ENCODE data around the gene PIWIL4. TPM values are rescaled to one million over a fixed set of nuclear protein-coding genes. Genes with fewer than 3 reads are reported as not detected.
A peak's percentile ranks its signal among the peaks of the same experiment; 100 is the strongest.
"Not testable (repeated sequence)": the region's sequence is repeated elsewhere in the genome, so short reads cannot be mapped to it uniquely, and the experiment has no call there.

PIWIL4 gene
- total and polyA plus RNA-seq, 7 donors = 0.30 to 1.7 (median 0.65) TPM

- no peak for ATAC-seq
- Histone ChIP-seq H3K4me1 (no peaks in the 10 kb centered on the region), H3K27ac (no peak overlapping the region), H3K36me3 (ENCODE audit: insufficient read depth in 1 of 2, low read depth in 1 of 2) (no peaks in the 10 kb centered on the region), H3K4me3 (no peak overlapping the region), H3K27me3 (ENCODE audit: insufficient read depth in 3 of 3, low read length in 2 of 3) (no peaks in the 10 kb centered on the region), H3K9me3 (no peaks in the 10 kb centered on the region)
- DNase-seq = no peak
- TF ChIP-seq CTCF (IDR thresholded peaks at IDR 0.05) = no peak
- intact Hi-C loops (cut with DNase I) = loop anchor here in 1 of 2 donors (5.0 kb wide), 1 partner anchor 82 kb away; no protein-coding TSS in a partner anchor
- 69 to 76% (median 70%) methylated on average over 3 of the region's 3 CpGs for WGBS, 3 donors
Observed at GRCh38 chr11:94604482-94604881, 37.3 kb downstream of the PIWIL4 start.

DNA sequence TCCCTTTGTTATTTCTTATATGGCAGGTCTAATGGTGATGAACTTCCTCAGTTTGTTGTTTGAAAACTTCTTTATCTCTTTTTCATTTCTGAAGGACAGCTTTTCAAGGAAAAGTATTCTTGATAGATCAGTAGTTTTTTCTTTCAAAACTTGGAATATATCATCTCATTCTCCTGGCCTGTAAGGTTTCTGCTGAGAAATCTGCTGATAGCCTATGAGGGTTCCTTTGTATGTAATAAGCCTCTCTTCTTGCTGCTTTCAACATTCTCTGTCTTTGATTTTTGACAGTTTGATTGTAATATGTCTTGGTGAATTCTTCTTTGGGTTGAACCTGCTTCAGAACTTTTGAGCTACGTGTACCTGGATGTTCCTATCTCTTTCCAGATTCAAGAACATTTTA, 46.0 kb downstream of the PIWIL4 start:
- TF ChIP-seq CTCF (IDR thresholded peaks at IDR 0.05) = no peak
- H3K4me3 ChIP-seq = no peak overlapping the region
- no peak overlapping the region for H3K27ac ChIP-seq
- WGBS, 3 donors = 78 to 84% (median 82%) methylated on average over 1 of the region's 1 CpG
- H3K27me3 ChIP-seq (ENCODE audit: insufficient read depth in 3 of 3, low read length in 2 of 3) = no peaks in the 10 kb centered on the region
- H3K9me3 ChIP-seq = peaks cover 25% of the 10 kb centered on the region
- intact Hi-C loops (cut with DNase I) = no loop called here
- DNase-seq (no peak), ATAC-seq (no peak)
- H3K4me1 ChIP-seq = no peaks in the 10 kb centered on the region
- no peaks in the 10 kb centered on the region for H3K36me3 ChIP-seq (ENCODE audit: insufficient read depth in 1 of 2, low read depth in 1 of 2)

DNA sequence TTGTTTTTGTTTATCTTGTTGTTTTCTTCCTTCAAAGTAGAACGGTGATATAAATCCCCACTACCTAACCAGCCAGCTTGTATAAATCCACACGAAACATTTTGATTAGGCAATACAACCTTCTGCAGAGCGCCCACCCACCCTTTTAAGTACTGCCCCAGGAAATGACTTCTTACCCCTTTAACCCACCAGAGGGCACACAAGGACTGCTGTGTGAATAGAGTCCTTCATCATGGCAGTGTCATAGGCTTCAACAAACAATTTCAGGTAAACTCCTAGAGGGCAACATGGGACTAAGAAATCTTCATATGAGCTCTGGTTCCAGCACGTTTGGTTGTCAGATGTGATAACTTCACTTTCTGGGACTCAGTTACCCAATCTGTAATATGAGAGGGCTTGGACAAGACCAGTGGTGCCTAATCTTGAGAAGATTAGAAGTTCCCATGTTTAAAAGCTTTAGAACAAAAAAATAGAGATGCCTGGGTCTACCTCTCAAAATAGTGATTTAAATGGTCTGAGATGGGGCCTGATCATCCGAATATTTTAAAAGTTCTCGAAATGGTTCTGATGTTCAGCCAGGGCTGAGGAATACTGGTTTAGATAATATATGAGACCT, 56.1 kb downstream of the PIWIL4 start:
- peak; percentile 88 for TF ChIP-seq CTCF (IDR thresholded peaks at IDR 0.05)
- H3K27me3 ChIP-seq (ENCODE audit: insufficient read depth in 3 of 3, low read length in 2 of 3) = no peaks in the 10 kb centered on the region
- intact Hi-C loops (cut with DNase I) = loop anchor here (1.0 to 10.0 kb wide), 7 partner anchors 84 to 522 kb away; partner anchors contain the start of gene AMOTL1 (in 2 of the 2)
- no peak overlapping the region for H3K27ac ChIP-seq
- 26 to 28% (median 26%) methylated on average over 6 of the region's 6 CpGs for WGBS, 3 donors
- H3K4me1 ChIP-seq = no peaks in the 10 kb centered on the region
- no peak overlapping the region for H3K4me3 ChIP-seq
- peaks cover 0 to 3% of the 10 kb centered on the region in 2 donors for H3K36me3 ChIP-seq (ENCODE audit: insufficient read depth in 1 of 2, low read depth in 1 of 2)
- peaks cover 7% of the 10 kb centered on the region for H3K9me3 ChIP-seq
- peak; percentile 96 to 98 (median 98) for ATAC-seq
- no peak for DNase-seq

DNA sequence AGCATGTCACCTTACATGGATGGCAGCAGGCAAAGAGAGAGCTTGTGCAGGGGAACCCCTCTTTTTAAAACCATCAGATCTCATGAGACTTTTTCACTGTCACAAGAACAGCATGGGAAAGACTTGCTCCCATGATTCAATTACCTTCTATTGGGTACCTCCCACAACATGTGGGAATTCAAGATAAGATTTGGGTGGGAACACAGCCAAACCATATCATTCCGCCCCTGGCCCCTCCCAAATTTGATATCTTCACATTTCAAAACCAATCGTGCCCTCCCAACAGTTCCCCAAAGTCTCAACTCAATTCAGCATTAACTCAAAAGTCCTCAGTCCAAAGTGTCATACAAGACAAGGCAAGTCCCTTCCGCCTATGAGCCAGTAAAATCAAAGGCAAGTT, 58.3 kb downstream of the PIWIL4 start:
- not testable (repeated sequence) for ATAC-seq; H3K27me3 ChIP-seq (ENCODE audit: insufficient read depth in 3 of 3, low read length in 2 of 3); H3K36me3 ChIP-seq (ENCODE audit: insufficient read depth in 1 of 2, low read depth in 1 of 2); H3K27ac ChIP-seq; H3K9me3 ChIP-seq; H3K4me1 ChIP-seq; H3K4me3 ChIP-seq; DNase-seq
- intact Hi-C loops (cut with DNase I) = loop anchor here in 1 of 2 donors (10.0 kb wide), 1 partner anchor 519 kb away; no protein-coding TSS in a partner anchor
- 85 to 87% (median 85%) methylated on average over 3 of the region's 3 CpGs for WGBS, 3 donors

GRCh38 chr11:94627003-94627560, 59.9 kb downstream of the PIWIL4 start:
- not testable (repeated sequence) for H3K36me3 ChIP-seq (ENCODE audit: insufficient read depth in 1 of 2, low read depth in 1 of 2); DNase-seq; H3K9me3 ChIP-seq; H3K4me3 ChIP-seq; H3K27me3 ChIP-seq (ENCODE audit: insufficient read depth in 3 of 3, low read length in 2 of 3); H3K27ac ChIP-seq; H3K4me1 ChIP-seq; ATAC-seq
- WGBS, 3 donors = 94 to 95% (median 95%) methylated on average over 3 of the region's 3 CpGs
- intact Hi-C loops (cut with DNase I) = loop anchor here in 1 of 2 donors (10.0 kb wide), 1 partner anchor 518 kb away; no protein-coding TSS in a partner anchor
